HEK293T (cell line): Measurements from ENCODE around the gene NEIL3.
"Not testable (repeated sequence)": the region's sequence is repeated elsewhere in the genome, so short reads cannot be mapped to it uniquely, and the experiment has no call there.

ENCODE experiments used
- CTCF ChIA-PET: fragments of 350-600 bp; formaldehyde crosslinking; extraction: SDS; loops from one replicate; lab custom pipeline; 2021; ENCODE audit warnings: antibody characterized with exemption, inconsistent platforms; lab: Yijun Ruan, JAX
- POLR2A ChIA-PET: fragments of 350-600 bp; formaldehyde crosslinking; extraction: SDS; loops from one replicate; lab custom pipeline; 2020; ENCODE audit warnings: antibody characterized with exemption, inconsistent platforms; lab: Yijun Ruan, JAX
- DNase-seq: peaks from one replicate; pipeline ENCODE4 v3.0.0; 2012; ENCODE audit warnings: mixed read lengths; ENCODE audit errors: extremely low spot score
- ARNT ChIP-seq: fragments of 450-650 bp; IDR thresholded peaks from 2 replicates; pipeline ENCODE4 v1.6.1; 2017; ENCODE audit warnings: mild to moderate bottlenecking
- BHLHE40 ChIP-seq: fragments of 450-650 bp; IDR thresholded peaks from 2 replicates; pipeline ENCODE4 v1.6.1; 2016; ENCODE audit warnings: mild to moderate bottlenecking, moderate library complexity, borderline replicate concordance
- CTBP1 ChIP-seq: fragments of 450-650 bp; IDR thresholded peaks from 2 replicates; pipeline ENCODE4 v1.6.1; 2016; ENCODE audit warnings: borderline replicate concordance
- ELF4 ChIP-seq: fragments of 450-650 bp; IDR thresholded peaks from 2 replicates; pipeline ENCODE4 v1.6.1; 2017; ENCODE audit warnings: antibody characterized with exemption
- FOXA1 ChIP-seq: fragments of 450-650 bp; IDR thresholded peaks from 2 replicates; pipeline ENCODE4 v1.6.1; 2016; ENCODE audit warnings: mild to moderate bottlenecking
- FOXK2 ChIP-seq: fragments of 450-650 bp; IDR thresholded peaks from 2 replicates; pipeline ENCODE4 v1.6.1; 2016; ENCODE audit warnings: mild to moderate bottlenecking
- FOXM1 ChIP-seq: fragments of 450-650 bp; IDR thresholded peaks from 2 replicates; pipeline ENCODE4 v1.6.1; 2017; ENCODE audit warnings: mild to moderate bottlenecking, borderline replicate concordance
- HDGF ChIP-seq: fragments of 450-650 bp; IDR thresholded peaks from 2 replicates; pipeline ENCODE4 v1.6.1; 2017; ENCODE audit warnings: antibody characterized with exemption, borderline replicate concordance
- L3MBTL2 ChIP-seq: fragments of 450-650 bp; conservative IDR thresholded peaks from 2 replicates; pipeline ENCODE4 v1.6.1; 2016; ENCODE audit warnings: mild to moderate bottlenecking
- LEF1 ChIP-seq: fragments of 450-650 bp; IDR thresholded peaks from 2 replicates; pipeline ENCODE4 v1.6.1; 2017; ENCODE audit warnings: mild to moderate bottlenecking, borderline replicate concordance
- NFRKB ChIP-seq: fragments of 450-650 bp; IDR thresholded peaks from 2 replicates; pipeline ENCODE4 v1.6.1; 2016; ENCODE audit warnings: mild to moderate bottlenecking, moderate library complexity
- PKNOX1 ChIP-seq: fragments of 450-650 bp; IDR thresholded peaks from 2 replicates; pipeline ENCODE4 v1.6.1; 2016
- SP1 ChIP-seq: fragments of 450-650 bp; IDR thresholded peaks from 2 replicates; pipeline ENCODE4 v1.6.1; 2017
- SUZ12 ChIP-seq: fragments of 450-650 bp; IDR thresholded peaks from 2 replicates; pipeline ENCODE4 v1.6.1; 2016; ENCODE audit warnings: mild to moderate bottlenecking
- TARDBP ChIP-seq: fragments of 450-650 bp; IDR thresholded peaks from 2 replicates; pipeline ENCODE4 v1.6.1; 2016
- ZNF384 ChIP-seq: fragments of 450-650 bp; IDR thresholded peaks from 2 replicates; pipeline ENCODE4 v1.6.1; 2016

Gene NEIL3

GRCh38 chr4:177293208-177294033, 16.3 kb upstream of the NEIL3 start:
- TF ChIP-seq ELF4: no peak
- TF ChIP-seq LEF1: no peak
- no peak for TF ChIP-seq FOXM1
- no peak for TF ChIP-seq BHLHE40
- TF ChIP-seq ZNF384: no peak
- no peak for TF ChIP-seq TARDBP
- no peak for TF ChIP-seq FOXA1
- ChIA-PET CTCF (no interaction called here), POLR2A (no interaction called here)
- no peak for DNase-seq

- POLR2A ChIA-PET: no interaction called here
- no peak for DNase-seq
- TF ChIP-seq FOXA1 (no peak), HDGF (no peak), NFRKB (no peak), FOXM1 (no peak), SUZ12 (no peak), FOXK2 (no peak)
- CTCF ChIA-PET: interaction anchor here (0.7 kb wide), 2 partner anchors 49 to 158 kb away, joined by 3 to 4 read pairs; no protein-coding TSS in a partner anchor
These were observed 11.8 kb upstream of the NEIL3 start for GRCh38 chr4:177297785-177298391.

- ChIA-PET POLR2A (no interaction called here), CTCF (no interaction called here)
- no peak for DNase-seq
- TF ChIP-seq HDGF (no peak), SP1 (no peak)
These were observed 8.5 kb upstream of the NEIL3 start for GRCh38 chr4:177301126-177301639.

- TF ChIP-seq HDGF (no peak), ZNF384 (no peak), LEF1 (no peak), NFRKB (no peak), FOXA1 (no peak), SUZ12 (no peak), FOXM1 (no peak), FOXK2 (no peak)
- POLR2A ChIA-PET: no interaction called here
- no peak for DNase-seq
- CTCF ChIA-PET: no interaction called here
These were observed 7.1 kb upstream of the NEIL3 start for GRCh38 chr4:177302371-177303100.

- CTCF ChIA-PET: no interaction called here
- DNase-seq: no peak
- no peak for TF ChIP-seq BHLHE40
- no peak for TF ChIP-seq SP1
- TF ChIP-seq ZNF384: no peak
- TF ChIP-seq LEF1: no peak
- POLR2A ChIA-PET: interaction anchor here (1.4 kb wide), 1 partner anchor 138 kb away, joined by 6 read pairs; the partner anchor contains the start of gene AGA
These were observed 5.6 kb upstream of the NEIL3 start for GRCh38 chr4:177304094-177304493.

- CTCF ChIA-PET: interaction anchor here (0.6 kb wide), 1 partner anchor 55 kb away, joined by 3 read pairs; no protein-coding TSS in a partner anchor
- POLR2A ChIA-PET: interaction anchor here (1.4 kb wide), 1 partner anchor 138 kb away, joined by 6 read pairs; the partner anchor contains the start of gene AGA
- DNase-seq: not testable (repeated sequence)
These were observed 4.8 kb upstream of the NEIL3 start for GRCh38 chr4:177304864-177305263.

- TF ChIP-seq SP1 (no peak), L3MBTL2 (no peak), HDGF (no peak), LEF1 (no peak)
- ChIA-PET CTCF (no interaction called here), POLR2A (no interaction called here)
- DNase-seq: no peak
These were observed 1.5 kb upstream of the NEIL3 start for GRCh38 chr4:177308125-177308524.

GRCh38 chr4:177308847-177309521, 690 bp upstream of the NEIL3 start:
- TF ChIP-seq FOXA1: no peak
- no peak for TF ChIP-seq L3MBTL2
- no peak for TF ChIP-seq ARNT
- no peak for TF ChIP-seq ELF4
- no peak for TF ChIP-seq NFRKB
- no peak for TF ChIP-seq CTBP1
- TF ChIP-seq FOXK2: no peak
- no peak for TF ChIP-seq PKNOX1
- no peak for TF ChIP-seq ZNF384
- TF ChIP-seq TARDBP: no peak
- no peak for TF ChIP-seq BHLHE40
- no peak for TF ChIP-seq LEF1
- TF ChIP-seq SP1: no peak
- no peak for TF ChIP-seq SUZ12
- POLR2A ChIA-PET: interaction anchor here (0.9 to 2.5 kb wide), 6 partner anchors 13 to 133 kb away, joined by 3 to 14 read pairs (median 8); partner anchors contain the start of gene AGA
- no peak for DNase-seq
- CTCF ChIA-PET: interaction anchor here (0.6 to 2.3 kb wide), 2 partner anchors 12 to 984 kb away, joined by 4 to 8 read pairs; no protein-coding TSS in a partner anchor
